HG03354 (cell line): ENCODE data around the gene LRRC7.

Experiments
- ATAC-seq: cut with Tn5 transposase; IDR thresholded peaks from one replicate; pipeline ENCODE4 v1.9.1; 2021; ENCODE audit warnings: mild to moderate bottlenecking; ENCODE audit not compliant: unreplicated experiment, poor library complexity, severe bottlenecking

LRRC7 gene

DNA sequence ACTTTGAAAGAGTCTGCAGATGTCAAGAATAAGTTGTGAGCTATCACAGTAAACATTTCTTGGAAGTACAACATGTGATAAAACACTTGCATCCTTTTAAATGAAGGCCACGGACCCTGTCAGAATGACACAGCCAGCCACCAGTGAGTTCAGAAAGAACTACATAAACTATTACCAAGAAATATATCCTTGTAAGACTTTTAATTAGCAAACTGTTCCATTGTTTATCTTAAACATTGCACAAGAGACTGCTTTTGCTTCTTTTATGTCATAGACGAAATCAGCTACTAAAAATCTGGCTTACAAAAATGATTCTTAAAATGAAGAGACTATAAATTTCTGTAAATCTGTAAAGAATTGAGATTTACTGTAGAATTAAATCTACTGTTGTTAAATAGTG lies 17.9 kb downstream of the LRRC7 start:
- no peak for ATAC-seq

DNA sequence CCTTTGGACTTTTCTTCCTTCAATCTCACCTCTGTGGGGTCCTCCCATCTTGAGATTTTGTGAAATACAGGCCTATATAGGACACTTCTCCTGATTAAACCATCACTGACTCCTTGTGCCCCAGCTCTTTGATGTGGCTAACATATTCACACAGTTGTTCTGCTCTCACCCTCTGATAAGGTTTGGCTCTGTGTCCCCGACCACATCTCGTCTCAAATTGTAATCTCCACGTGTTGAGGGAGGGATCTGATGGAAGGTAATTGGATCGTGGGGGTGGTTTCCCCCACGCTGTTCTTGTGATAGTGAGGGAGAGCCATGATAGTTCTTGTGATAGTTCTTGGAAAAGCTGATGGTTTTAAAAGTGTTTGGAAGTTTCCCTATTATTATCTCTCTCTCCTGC lies 19.7 kb downstream of the LRRC7 start:
- ATAC-seq = no peak

DNA sequence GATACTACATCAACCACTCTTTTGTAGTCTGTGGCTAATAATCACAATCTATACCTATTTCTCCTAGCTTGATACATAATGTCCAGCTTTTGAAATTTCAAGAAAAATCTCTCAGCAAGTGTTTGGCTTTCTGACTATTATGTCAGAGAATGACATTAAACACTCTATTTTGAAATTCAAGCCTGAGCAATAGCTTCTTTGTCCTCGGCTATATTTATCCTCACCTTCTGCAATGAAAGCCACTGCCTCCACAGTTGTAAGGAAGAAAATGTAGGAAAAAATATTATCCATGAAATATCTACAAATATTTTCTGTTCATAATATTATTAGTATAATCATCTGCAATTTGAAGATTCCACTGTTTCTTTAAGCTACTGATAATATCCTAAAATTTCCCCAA lies 22.1 kb downstream of the LRRC7 start:
- no peak for ATAC-seq

- ATAC-seq = no peak
Observed at GRCh38 chr1:69592341-69592740, 24.6 kb downstream of the LRRC7 start.

DNA sequence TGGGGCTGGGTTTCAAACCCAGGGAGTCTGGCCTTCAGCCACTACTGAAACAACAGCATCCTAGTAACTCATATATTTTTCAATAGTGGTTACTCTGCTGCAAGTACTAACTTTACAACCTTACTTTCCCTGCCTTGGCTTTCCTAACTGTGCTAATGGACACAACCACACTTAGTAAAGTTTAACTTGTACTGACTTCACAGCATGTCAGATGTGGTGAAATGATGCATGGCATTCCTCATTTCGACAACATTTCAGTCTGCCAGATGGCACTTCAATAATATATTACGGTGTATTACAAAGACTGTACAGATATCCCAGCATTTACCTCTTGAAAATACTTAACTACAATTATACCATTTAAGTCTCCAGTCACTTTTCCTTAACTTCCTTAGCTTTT lies 27.8 kb downstream of the LRRC7 start:
- no peak for ATAC-seq

- no peak for ATAC-seq
Observed at GRCh38 chr1:69611316-69611715, 43.6 kb downstream of the LRRC7 start.

GRCh38 chr1:69613414-69613813 lies 45.7 kb downstream of the LRRC7 start:
- ATAC-seq = no peak

DNA sequence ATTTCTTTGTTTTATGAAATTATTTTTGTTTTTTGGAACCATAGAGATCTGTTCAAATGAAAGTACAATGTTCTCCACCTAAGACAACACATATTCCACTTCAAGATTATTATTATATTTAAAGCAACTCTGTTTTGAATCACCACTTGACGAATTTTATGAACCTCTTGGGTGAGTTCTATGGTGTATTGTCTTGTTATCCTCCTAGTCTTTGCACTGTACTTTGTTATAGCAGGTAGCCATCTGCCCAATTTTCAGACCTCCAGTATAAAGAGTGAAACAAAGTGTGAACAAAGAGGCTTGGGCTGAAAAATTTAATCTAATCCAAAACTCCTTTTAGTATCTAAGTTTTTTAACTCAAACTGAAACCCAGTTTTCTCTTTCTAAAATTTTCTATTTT lies 71.0 kb downstream of the LRRC7 start:
- ATAC-seq = no peak

DNA sequence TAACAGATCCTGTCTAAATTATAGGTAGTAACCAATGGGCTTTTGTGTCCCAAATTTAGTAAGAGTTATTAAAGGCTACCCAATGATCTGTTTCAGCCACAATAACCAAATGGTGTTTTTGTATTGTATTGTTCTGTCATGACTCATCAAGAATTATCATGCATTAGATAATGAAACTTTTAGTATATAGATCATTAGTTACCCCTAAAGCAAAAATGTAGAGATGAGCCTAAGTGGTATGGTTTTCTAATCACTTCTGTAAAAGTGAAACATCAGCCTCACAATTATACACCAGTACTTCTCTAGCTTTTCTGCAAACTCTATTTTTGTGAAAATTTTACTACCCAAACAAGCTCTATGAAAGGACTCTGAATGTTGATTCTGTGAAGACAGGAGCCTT lies 71.4 kb downstream of the LRRC7 start:
- ATAC-seq = no peak

DNA sequence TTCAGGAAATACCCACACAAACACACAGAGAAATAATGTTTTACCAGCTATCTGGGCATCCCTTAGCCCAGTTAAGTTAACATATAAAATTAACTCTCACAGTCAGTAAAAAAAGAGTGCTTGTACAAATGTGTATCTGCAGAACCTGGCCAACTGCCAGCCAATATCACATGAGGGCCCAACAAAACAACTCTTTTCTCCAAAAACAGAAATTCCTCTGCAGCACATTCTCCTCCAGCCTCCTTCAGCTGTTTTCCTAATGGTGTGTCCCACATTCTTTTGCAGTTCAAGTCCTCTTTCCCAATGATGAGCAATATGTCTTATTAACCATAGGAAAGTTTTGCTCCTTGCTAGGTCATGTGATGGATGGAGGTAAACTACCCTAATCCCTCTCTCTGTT lies 75.5 kb downstream of the LRRC7 start:
- no peak for ATAC-seq

GRCh38 chr1:69645477-69645876 lies 77.8 kb downstream of the LRRC7 start:
- ATAC-seq = no peak

- no peak for ATAC-seq
Observed at GRCh38 chr1:69648486-69648885, 80.8 kb downstream of the LRRC7 start.

DNA sequence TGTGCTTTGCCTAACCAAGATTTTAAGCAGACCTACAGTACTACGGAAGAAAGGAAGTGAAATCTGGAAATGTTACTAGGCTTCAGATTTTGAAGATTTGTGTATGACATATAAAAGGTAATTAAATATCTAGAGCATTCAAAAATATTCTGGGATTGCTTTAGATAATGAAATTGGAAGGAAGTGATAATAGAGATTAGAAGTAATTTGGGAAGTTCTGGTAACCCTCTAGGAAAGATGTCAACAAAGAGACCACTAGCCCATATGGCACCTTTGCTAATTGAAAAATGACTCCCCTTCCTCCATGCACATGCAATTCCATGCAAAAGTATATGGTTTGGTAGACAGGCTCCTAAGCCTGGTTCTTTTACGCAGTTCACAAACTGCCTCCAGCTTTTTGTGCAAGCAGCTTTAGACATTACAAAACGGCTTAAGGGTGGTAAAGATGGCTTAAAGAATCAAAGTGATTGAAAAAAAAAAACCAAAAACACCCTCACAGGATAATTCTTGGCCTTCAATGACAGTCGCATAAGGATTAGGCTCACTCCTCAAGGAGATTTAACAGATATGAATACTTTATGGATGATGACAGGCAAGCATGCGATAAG lies 81.8 kb downstream of the LRRC7 start:
- no peak for ATAC-seq

- ATAC-seq = no peak
Observed at GRCh38 chr1:69650779-69651178, 83.1 kb downstream of the LRRC7 start.

GRCh38 chr1:69651656-69652055 lies 83.9 kb downstream of the LRRC7 start:
- no peak for ATAC-seq

GRCh38 chr1:69657971-69658370 lies 90.2 kb downstream of the LRRC7 start:
- ATAC-seq = no peak

DNA sequence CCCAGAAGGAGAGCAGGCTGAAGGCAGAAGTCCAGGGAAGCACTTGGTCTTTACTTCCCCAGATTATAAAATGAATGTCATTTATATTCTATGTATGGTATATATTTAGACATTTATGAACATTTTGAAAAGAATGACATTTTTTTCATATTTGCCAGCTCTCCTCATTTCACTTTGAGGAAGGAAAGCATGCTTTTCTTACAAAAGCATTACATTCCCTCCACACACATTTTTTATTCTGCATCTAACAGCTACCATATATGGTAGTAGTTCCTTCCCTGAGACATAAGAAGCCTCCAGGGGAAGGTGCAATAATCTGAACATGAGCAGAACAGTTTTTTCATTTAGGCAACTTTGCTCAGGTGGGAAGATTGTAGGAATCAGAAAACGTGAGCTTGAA lies 94.0 kb downstream of the LRRC7 start:
- ATAC-seq = no peak

GRCh38 chr1:69662321-69662720 lies 94.6 kb downstream of the LRRC7 start:
- ATAC-seq = no peak

DNA sequence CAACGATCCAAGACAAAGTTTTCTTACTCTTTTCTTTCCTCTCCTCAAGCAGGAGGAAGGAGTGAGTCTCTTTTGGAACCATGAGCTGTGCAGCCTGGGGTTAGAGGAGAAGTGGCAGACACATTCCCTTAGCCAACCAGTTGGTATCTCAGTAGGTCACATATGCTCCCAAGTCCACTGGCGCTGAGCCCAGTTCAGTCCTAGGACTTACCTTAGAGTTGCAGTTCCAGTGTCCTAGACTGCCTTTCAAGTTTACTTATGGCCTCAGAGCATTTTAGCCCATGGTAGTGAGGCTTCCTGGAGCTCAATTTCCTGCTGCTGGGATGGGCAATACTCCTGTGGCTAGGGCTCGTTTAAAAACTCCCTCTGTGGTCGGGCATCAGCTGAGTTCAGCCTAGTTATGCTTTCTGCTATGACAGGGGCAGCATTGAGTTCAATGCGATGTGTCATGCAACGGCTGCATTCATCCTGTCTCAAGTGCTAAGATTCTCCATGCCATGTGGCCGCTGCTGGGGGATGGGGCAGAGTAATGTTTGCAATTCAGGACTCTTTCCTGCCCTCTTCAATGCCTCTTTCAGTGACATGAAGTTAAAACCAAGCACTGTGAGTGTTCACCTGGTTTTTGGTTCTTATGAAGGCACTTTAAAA lies 103.8 kb downstream of the LRRC7 start:
- ATAC-seq = no peak

- ATAC-seq = no peak
Observed at GRCh38 chr1:69673321-69673720, 105.6 kb downstream of the LRRC7 start.

GRCh38 chr1:69679965-69680364 lies 112.2 kb downstream of the LRRC7 start:
- ATAC-seq = no peak
